ENCODE data around the gene SAMD4A. TPM values are rescaled to one million over a fixed set of nuclear protein-coding genes. Genes with fewer than 3 reads are reported as not detected.

SAMD4A gene
- total RNA-seq, 1 experiment from 2014 or later, result 18.3 TPM

- H3K9me2 ChIP-seq (ENCODE audit: insufficient read depth), result no peaks in the 10 kb centered on the region
- intact Hi-C loops (cut with micrococcal nuclease; ENCODE audit: unreplicated experiment), result no loop called here
- H3K27me3 ChIP-seq (ENCODE audit: insufficient read depth, low read depth), result no peaks in the 10 kb centered on the region
- no peak overlapping the region for H3K4me3 ChIP-seq
- no peaks in the 10 kb centered on the region for H3K36me3 ChIP-seq (ENCODE audit: low read depth)
- no peak overlapping the region for H2AFZ ChIP-seq
- H3K79me2 ChIP-seq (ENCODE audit: low read depth), result peaks cover 11% of the 10 kb centered on the region
- DNase-seq, result no peak
- ChIA-PET CTCF (no interaction called here), POLR2A (ENCODE audit: unreplicated experiment) (no interaction called here)
- H3K4me2 ChIP-seq, result no peak overlapping the region
- no peak for TF ChIP-seq CTCF (conservative IDR thresholded peaks at IDR 0.05)
- no peak for TF ChIP-seq EZH2 (IDR thresholded peaks at IDR 0.05; ENCODE audit: low read depth)
- peaks cover 18% of the 10 kb centered on the region; the same call in 1 of the 2 replicates for H3F3A ChIP-seq (ENCODE audit: insufficient read depth, low read depth)
- H4K20me1 ChIP-seq (ENCODE audit: insufficient read depth), result no peaks in the 10 kb centered on the region
- H3K9me3 ChIP-seq (ENCODE audit: insufficient read depth, low read depth), result no peaks in the 10 kb centered on the region
- no peak overlapping the region for H3K27ac ChIP-seq
- peaks cover 48% of the 10 kb centered on the region for H3K4me1 ChIP-seq (replicated peaks; ENCODE audit: insufficient read depth)
- no TSS peak for BruUV-seq (replicated peaks)
These were observed 114.9 kb downstream of the SAMD4A start for GRCh38 chr14:54681811-54682261.

GRCh38 chr14:54682578-54682977, 115.7 kb downstream of the SAMD4A start:
- ChIA-PET POLR2A (ENCODE audit: unreplicated experiment) (no interaction called here), CTCF (no interaction called here)
- Histone ChIP-seq H3K27ac (no peak overlapping the region), H3K9me3 (ENCODE audit: insufficient read depth, low read depth) (no peaks in the 10 kb centered on the region), H2AFZ (no peak overlapping the region), H3K9me2 (ENCODE audit: insufficient read depth) (no peaks in the 10 kb centered on the region), H3K4me3 (no peak overlapping the region), H3K36me3 (ENCODE audit: low read depth) (no peaks in the 10 kb centered on the region), H3K4me1 (replicated peaks; ENCODE audit: insufficient read depth) (peaks cover 46% of the 10 kb centered on the region), H3K79me2 (ENCODE audit: low read depth) (peaks cover 11% of the 10 kb centered on the region), H3K27me3 (ENCODE audit: insufficient read depth, low read depth) (no peaks in the 10 kb centered on the region), H3K4me2 (no peak overlapping the region), H4K20me1 (ENCODE audit: insufficient read depth) (no peaks in the 10 kb centered on the region), H3F3A (ENCODE audit: insufficient read depth, low read depth) (peaks cover 15% of the 10 kb centered on the region; the same call in 1 of the 2 replicates)
- TF ChIP-seq EZH2 (IDR thresholded peaks at IDR 0.05; ENCODE audit: low read depth), result no peak
- TF ChIP-seq CTCF (conservative IDR thresholded peaks at IDR 0.05), result no peak
- BruUV-seq (replicated peaks), result no TSS peak
- DNase-seq, result no peak
- intact Hi-C loops (cut with micrococcal nuclease; ENCODE audit: unreplicated experiment), result no loop called here

GRCh38 chr14:54683882-54684794, 117.2 kb downstream of the SAMD4A start:
- peak; percentile 37 to 69 for DNase-seq
- peak overlapping the region; percentile 10; the same call in 1 of the 2 replicates for H3K4me2 ChIP-seq
- H3K9me2 ChIP-seq (ENCODE audit: insufficient read depth), result no peaks in the 10 kb centered on the region
- BruUV-seq (replicated peaks), result no TSS peak
- no peak overlapping the region for H2AFZ ChIP-seq
- no peak overlapping the region for H3K4me3 ChIP-seq
- POLR2A ChIA-PET (ENCODE audit: unreplicated experiment), result interaction anchor here (0.6 kb wide), 3 partner anchors 10 to 588 kb away, joined by 4 to 10 read pairs (median 4); no protein-coding TSS in a partner anchor
- H4K20me1 ChIP-seq (ENCODE audit: insufficient read depth), result no peaks in the 10 kb centered on the region
- peaks cover 39% of the 10 kb centered on the region for H3K4me1 ChIP-seq (replicated peaks; ENCODE audit: insufficient read depth)
- H3K27ac ChIP-seq, result peak overlapping the region; percentile 57
- H3F3A ChIP-seq (ENCODE audit: insufficient read depth, low read depth), result peaks cover 10% of the 10 kb centered on the region; the same call in 1 of the 2 replicates
- no peaks in the 10 kb centered on the region for H3K27me3 ChIP-seq (ENCODE audit: insufficient read depth, low read depth)
- no peaks in the 10 kb centered on the region for H3K36me3 ChIP-seq (ENCODE audit: low read depth)
- CTCF ChIA-PET, result interaction anchor here (0.6 to 1.1 kb wide), 3 partner anchors 13 to 117 kb away, joined by 4 to 7 read pairs (median 4); partner anchors contain the start of gene SAMD4A
- TF ChIP-seq EZH2 (IDR thresholded peaks at IDR 0.05; ENCODE audit: low read depth) (no peak), CTCF (conservative IDR thresholded peaks at IDR 0.05) (no peak)
- intact Hi-C loops (cut with micrococcal nuclease; ENCODE audit: unreplicated experiment), result no loop called here
- no peaks in the 10 kb centered on the region for H3K9me3 ChIP-seq (ENCODE audit: insufficient read depth, low read depth)
- peaks cover 11% of the 10 kb centered on the region; the same call in 1 of the 2 replicates for H3K79me2 ChIP-seq (ENCODE audit: low read depth)

All from PC-9 (cell line).